HG02852 (cell line): ENCODE data around the gene RGS2.

Experiments used
- ATAC-seq: cut with Tn5 transposase; IDR thresholded peaks from one replicate; pipeline ENCODE4 v1.9.1; 2021; ENCODE audit warnings: mild to moderate bottlenecking, moderate library complexity; ENCODE audit not compliant: unreplicated experiment

RGS2 gene

DNA sequence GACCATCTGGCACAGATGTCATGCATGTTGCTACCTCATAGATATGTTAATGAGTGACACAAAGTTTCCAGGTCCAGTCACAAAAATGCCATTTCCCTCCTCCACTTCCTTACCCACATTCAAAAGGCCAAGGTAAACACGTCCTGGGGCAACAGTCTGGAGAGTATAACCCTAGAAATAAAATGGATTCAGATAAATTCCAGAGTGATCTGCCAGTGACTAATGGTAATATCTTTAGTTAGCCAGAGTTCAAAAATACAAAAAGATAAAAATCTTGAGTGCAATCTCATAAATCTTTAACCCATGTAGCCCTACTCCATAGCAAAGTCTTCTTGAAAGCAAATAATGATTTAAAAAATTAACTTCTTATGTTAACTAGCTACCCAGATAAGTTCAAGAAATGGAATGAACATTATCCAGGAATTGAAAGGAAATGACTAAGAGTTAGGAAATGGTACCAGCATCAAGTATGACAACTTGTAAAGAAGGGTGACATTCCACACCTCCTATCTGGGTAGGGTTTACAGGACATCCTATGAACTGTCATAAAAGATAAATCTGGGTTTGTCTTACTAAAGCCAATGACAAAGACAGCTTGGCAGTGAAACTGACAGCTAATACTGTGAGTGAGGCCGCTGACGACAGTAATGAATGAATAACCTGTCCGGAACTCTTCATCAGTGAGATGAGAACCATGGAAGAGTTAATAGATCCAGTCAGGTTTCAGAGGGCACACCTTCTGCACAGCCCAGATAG, 18.1 kb downstream of the RGS2 start:
- ATAC-seq = no peak

DNA sequence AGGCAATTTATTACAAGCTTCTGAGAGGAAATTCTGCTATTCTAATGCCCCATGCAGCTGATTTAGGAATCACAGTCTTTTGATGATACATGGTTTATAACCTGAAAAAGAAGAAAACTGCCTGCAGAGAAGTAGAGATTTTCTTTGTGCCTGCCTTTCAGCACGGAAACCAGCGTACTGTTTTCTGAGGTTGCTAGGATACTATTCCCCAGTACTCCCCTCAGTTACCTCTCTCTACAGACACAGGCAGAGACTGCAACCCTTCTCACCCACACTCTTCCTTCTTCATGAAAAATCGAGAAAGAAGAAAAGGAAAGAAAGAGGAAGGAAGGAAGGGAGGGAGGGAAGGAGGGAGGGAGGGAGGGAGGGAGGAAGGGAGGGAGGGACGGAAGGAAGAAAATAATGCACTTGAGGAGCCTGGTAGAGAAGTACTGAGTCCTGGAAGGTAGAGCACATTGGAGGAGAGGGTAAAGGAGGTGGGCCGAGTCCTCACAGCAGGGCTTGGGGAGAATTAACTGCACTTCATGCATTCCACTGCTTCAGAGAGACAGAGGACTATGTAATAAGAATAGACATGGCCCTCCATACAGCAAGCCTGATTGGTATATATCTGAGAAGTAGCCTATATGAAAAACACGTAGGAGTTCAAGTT, 21.9 kb downstream of the RGS2 start:
- no peak for ATAC-seq

DNA sequence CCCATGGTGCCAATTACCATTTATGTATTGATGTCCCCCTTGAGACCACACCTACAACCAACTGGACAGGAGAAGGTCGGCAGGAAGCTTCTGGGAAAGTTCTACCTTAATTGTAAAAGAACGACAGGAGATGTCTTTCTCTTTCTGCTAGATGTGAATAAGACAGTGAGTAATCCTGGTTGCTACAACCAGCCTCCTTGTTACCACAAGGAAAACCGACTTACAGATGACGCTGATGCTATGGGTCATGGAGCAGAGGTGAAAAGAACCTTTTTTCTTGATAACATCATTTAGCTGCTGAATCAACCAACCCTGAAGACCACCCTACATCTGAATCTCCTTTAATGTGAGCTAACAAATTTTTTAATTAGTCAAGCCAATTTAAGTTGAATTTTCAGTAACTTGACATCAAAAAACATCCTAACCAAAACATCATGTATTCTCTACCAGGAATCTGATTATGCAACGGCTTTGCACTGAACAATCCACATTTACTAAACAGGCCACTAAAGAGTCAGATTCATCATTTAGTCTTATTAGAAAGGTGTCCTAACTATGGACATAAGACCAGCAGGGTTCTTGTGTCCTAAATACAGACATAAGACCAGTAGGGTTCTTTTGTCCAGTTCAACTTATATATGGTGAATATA, 23.0 kb downstream of the RGS2 start:
- ATAC-seq = no peak

DNA sequence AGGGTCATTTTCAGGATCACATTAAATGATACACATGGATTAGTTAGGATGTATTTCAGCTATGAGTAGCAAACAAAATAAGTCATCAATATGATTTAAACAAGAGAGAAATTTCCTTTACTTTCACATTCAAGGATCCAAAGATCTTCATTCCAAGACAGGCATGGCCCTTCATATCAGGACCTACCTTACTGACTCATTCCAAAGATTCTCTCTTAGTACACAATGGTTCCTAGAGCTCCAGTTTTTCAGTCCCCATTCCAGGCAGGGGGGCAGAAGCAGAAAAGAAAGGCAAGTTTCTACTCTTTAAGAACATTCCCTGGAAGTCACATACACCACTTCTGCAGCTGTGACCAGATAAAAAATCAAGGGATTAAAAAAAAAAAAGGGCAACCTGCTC, 23.7 kb downstream of the RGS2 start:
- ATAC-seq = no peak

DNA sequence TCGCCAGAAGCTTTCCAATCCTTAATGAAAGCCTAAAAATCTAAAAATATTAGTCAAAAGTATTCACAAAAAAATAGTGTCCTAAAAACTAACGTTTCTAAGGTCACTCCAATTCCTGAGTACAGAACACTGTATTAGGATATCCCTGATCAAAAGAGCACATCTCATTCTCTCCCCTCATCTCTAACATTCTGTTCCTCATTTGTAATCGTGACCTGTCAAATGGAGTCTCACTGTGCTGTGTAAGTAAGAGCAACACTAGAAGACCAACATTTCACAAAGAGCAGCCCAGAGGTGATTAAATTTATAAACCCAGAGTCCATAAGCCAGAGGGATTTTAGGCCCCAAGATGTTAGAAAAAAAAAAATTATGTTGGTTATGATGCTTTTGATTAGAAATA, 26.3 kb downstream of the RGS2 start:
- no peak for ATAC-seq

DNA sequence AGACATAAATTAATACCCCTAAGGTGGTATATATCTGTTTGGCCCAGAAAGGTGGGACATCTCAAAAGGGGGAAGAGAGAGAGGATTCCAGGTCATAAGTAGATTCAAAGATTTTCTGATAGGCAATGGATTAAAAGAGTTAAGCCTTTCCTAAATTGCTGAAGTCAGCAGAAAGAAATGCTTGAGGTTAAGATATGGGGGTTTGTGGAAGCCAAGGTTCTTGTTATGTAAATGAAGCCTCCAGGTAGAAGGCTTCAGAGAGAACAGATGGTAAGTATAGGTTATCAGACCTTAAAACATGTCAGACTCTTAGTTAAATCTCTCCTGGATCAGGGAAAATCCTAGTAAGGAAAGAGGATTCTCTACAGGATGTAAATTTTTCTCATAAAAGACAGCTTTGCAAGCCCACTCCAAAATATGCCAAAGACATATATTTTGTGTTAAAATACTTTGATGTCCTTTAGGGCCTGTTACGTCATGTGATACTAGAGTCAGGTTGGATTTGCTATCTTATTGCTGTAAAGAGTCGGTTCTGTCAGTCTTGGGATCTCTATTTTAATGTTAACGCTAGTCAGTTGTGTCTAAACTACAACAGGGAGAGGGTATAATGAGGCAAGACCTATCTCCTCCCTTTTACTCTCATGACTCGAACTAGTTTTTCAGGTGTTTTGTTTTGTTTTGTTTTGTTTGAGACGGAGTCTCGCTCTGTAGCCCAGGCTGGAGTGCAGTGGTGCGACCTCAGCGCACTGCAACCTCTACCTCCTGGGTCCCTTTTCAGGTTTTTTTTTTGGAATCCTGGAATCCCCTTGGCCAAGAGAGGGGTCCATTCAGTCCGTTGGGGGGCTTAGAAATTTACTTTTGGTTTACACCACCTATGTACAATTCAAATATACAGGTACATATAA, 30.6 kb downstream of the RGS2 start:
- ATAC-seq = no peak

DNA sequence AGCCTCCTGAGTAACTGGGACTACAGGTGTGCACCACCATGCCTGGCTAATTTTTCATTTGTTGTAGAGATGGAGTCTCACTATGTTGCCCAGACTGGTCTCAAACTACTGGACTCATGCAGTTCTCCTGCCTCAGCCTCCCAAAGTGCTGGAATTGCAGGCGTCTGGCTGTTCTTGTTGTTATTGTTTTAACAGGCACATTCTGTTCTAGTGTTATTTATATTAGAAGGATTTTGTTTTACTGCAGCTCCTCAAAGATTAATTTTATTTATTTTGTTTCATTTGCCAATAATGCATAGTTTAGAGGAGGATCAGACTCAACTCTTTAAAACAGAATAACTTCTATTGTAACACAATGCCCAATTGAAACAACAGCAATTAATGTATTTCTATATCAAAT, 35.5 kb downstream of the RGS2 start:
- ATAC-seq = no peak

DNA sequence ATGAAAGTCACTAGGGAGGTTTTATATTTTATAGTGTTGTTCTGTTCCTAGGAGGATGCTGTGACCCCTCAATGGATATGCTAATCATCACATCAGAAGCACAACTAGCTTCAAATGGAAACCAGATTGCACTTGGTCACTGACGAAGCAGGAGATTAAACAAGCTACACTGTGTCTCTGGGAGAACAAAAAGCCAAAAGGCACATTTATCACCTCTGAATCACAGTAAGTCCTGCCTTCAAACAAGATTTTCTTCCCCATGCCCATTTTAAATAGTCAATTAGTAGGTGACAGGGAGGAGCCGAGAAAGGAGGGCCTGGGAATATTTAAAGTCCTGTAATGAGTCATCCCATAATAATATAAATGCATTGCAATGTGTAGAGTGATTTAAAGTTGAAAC, 38.1 kb downstream of the RGS2 start:
- no peak for ATAC-seq

DNA sequence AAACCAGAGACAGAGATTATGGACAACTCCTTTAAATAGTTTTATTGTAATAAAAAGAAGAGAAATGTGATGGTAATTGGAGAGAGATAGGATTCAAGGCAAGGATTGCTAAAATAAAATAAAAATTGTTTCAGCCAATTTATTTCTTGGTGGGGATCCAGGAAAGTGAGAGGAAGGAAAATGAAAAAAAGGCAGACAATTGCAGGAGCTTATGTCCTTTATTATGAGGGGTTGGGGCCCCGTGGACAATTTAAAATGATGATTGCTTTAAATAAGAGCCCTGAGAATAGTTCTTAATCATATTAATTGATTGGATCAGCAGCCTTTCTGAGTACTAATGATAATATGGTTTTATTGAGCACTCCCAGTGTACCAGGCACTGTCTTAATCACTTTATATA, 40.2 kb downstream of the RGS2 start:
- no peak for ATAC-seq

DNA sequence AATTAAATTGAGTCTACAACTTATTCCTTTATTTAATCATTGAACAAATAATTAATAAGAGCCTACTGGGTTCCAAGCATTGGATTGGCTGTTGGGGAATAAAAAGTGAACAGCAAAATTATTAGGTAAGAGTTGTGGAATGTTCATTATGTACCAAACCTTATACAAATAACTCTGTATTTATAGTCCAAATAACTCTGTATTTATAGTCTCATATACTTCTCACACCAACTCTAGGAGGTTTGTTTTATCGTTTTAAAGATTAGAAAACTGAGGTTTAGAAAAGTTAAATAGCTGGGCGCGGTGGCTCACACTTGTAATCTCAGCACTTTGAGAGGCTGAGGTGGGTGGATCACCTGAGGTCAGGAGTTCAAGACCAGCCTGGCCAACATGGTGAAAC, 40.6 kb downstream of the RGS2 start:
- no peak for ATAC-seq

DNA sequence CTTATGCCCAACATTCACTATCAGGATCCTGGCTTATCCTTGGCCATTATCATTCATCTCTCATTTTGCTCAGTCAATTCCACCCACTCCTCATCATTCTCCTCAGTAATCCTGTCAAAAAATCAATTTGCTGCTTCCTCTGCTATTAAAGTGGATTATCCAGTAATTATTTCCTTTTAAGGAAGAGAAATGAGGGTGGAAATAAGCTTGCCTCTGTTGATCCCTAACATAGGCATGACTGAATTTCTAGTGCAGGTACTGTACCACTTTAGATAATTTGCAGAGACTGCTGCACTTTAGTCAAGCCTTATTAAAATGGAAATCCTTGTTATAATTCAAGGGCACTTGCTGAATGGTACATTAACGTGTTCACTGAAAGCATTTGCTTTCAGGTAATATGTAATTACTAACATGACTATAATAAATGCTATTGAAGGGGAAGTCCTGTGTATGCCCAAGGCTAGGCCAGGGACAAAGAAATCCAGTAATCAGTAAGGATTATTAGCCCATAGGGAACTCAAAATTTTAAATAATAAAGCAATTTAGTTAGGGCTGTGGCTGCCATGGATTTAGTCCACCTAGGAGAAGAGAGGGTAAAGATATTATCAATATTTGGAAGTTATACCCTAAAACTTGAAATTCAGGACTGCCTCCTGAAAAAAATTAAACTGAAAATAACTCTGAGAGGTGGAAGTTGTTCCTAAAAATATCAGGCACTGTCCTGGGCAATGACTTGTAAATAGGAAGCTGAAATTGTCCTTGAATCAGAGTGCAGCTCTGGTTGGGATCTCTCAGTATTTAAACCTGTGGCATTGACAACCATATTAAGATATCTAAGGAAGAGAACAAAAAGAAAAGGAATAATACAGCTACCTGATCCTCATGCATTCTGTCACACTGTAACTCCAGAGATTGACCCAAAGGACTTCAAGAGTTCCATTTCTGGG, 43.4 kb downstream of the RGS2 start:
- no peak for ATAC-seq

DNA sequence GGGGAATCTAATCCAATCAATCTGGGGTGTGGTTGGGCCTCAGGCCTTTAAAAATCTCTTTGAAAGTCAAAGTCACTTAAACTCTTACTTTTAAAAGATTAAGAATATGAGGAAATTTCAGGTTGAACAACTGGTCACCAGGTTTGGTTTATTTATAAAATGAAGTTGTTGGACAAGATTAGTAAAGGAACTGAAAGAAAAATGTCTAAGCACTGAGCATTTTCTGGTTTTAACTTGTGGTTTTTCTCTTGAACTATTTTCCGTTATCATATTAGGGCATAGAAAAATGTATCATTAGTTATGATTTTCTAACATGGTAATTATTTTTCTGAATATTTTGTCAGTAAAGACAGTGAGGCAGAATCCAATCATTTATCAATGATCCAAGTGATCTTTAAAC, 49.6 kb downstream of the RGS2 start:
- no peak for ATAC-seq

DNA sequence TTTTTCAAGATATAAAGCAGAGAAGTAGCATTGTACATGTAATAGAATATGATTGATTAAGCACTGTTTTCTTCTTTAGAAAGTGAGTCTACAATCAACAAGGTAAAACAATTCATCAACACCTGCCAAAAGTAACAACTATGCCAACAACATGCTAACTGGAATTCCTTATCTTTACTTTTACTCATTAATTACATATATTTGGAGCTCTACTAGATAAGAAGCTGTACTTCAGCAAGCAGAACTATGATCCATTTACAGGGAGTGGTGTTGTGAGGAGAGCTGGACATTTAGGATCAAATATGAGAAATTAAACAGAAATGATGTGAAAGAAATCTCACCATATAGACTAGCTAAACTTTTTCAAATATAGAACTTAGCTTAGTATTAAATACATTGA, 51.0 kb downstream of the RGS2 start:
- ATAC-seq = no peak

DNA sequence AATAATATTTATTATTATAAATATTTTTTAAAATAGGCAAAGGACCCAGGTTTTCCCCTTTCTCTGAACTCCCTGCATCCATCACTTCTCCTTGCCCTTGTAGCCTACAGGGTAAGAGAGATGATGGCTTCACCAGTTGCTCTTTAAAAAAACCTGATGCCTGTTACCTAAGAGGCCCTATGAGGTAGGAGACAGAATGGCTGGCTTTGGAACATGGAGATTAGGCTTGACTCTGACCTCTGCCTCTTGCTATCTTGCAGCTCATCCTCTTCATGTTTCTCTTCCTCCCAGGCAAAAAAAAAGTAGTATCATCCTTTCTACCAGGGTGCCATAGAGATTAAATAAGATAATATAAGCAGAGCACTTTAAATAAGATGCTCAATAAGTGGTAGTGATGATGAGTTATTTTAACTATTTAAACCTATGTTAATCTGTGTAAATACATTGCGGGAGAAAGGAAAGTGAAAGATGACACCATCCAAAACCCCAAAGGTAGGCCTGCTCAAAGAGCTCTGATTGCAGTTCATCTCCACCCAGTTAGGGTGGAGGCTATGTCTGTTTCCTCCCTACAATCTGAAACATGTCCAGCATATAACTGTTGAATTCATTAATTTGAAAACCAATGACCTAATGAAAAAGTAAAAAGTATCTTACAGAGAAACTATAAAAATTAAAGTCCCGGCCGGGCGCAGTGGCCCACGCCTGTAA, 51.8 kb downstream of the RGS2 start:
- no peak for ATAC-seq

DNA sequence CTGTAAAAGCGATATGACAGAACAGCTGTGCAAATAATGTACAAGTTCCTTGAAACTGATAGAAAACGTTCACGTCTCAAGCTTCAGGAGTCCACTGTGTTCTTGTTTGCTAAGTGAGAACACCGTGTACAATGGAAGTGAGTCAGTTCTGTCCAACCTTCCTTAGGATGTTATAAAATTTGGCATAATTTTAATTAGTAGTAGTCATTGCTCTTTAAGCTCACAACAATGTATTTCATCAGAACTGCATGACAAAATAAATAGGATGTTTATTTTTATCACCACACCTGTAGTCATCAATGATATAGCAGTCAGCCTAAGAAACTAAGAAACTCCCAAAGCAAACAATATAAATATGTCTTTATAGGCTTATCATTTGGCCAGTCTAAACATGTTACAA, 53.0 kb downstream of the RGS2 start:
- ATAC-seq = no peak
